CD4-positive, alpha-beta T cell (primary cell): ENCODE results near the gene RB1. TPM values are rescaled to one million over a fixed set of nuclear protein-coding genes. Genes with fewer than 3 reads are reported as not detected.

ENCODE experiments used
- ATAC-seq: fragments of 200-7000 bp; cut with Tn5 transposase; one replicate; pipeline ENCODE4 v1.10.0; 2022; ENCODE audit warnings: mild to moderate bottlenecking; ENCODE audit not compliant: poor library complexity
- CTCF ChIA-PET: fragments of 350-600 bp; sonication (Branson Sonifier 250); formaldehyde crosslinking; loops from one replicate; lab custom pipeline; 2021; ENCODE audit warnings: antibody characterized with exemption, inconsistent platforms; lab: Charles Lee
- POLR2A ChIA-PET: fragments of 350-600 bp; sonication (Branson Sonifier 250); formaldehyde crosslinking; loops from one replicate; lab custom pipeline; 2021; ENCODE audit warnings: antibody characterized with exemption, inconsistent platforms; lab: Charles Lee
- DNase-seq, 14 experiments: peaks; one replicate each; pipeline ENCODE4 v3.0.0-alpha.2; 2013 to 2020; ENCODE audit warnings: mixed read lengths in 2 of 14
- H3K27ac ChIP-seq, 2 donors: one replicate each; pipeline versions ENCODE4 v1.5.1 to v1.7.0; 2013; ENCODE audit warnings: low read length in 2 of 2, low read depth in 1 of 2, mild to moderate bottlenecking in 1 of 2
- H3K27me3 ChIP-seq, 2 experiments: 1 replicate in 1 of 2; 2 replicates in 1 of 2; pipeline versions ENCODE4 v1.6.1 to v1.7.0; 2013; ENCODE audit warnings: low read length in 2 of 2, control low read depth in 1 of 2, mild to moderate bottlenecking in 1 of 2, moderate library complexity in 1 of 2; ENCODE audit not compliant: insufficient read depth in 2 of 2, control insufficient read depth in 1 of 2
- H3K36me3 ChIP-seq: one replicate; pipeline ENCODE4 v1.6.1; 2013; ENCODE audit warnings: low read length, control low read depth; ENCODE audit not compliant: insufficient read depth
- H3K4me1 ChIP-seq: one replicate; pipeline ENCODE4 v1.6.1; 2013; ENCODE audit warnings: low read length, control low read depth; ENCODE audit not compliant: insufficient read depth
- H3K4me3 ChIP-seq: one replicate; pipeline ENCODE4 v1.5.1; 2013; ENCODE audit warnings: mild to moderate bottlenecking, low read length, moderate library complexity
- H3K9me3 ChIP-seq, 2 experiments: 1 replicate in 1 of 2; 2 replicates in 1 of 2; pipeline versions ENCODE4 v1.6.1 to v1.7.0; 2013; ENCODE audit warnings: low read length in 2 of 2, mild to moderate bottlenecking in 2 of 2, control low read depth in 1 of 2, moderate library complexity in 1 of 2; ENCODE audit not compliant: control insufficient read depth in 1 of 2, insufficient read depth in 1 of 2
- H3K27ac Mint-ChIP-seq: one replicate; pipeline ENCODE4 v1.8.0; 2020; ENCODE audit warnings: mixed read lengths
- H3K27me3 Mint-ChIP-seq: one replicate; pipeline ENCODE4 v1.8.0; 2021; ENCODE audit warnings: mixed read lengths
- H3K36me3 Mint-ChIP-seq: one replicate; pipeline ENCODE4 v1.8.0; 2021; ENCODE audit warnings: low read depth, mixed read lengths
- H3K4me1 Mint-ChIP-seq: one replicate; pipeline ENCODE4 v1.8.0; 2021; ENCODE audit warnings: low read depth, mixed read lengths
- H3K4me3 Mint-ChIP-seq: one replicate; pipeline ENCODE4 v1.8.0; 2020; ENCODE audit warnings: mild to moderate bottlenecking, mixed read lengths
- H3K9me3 Mint-ChIP-seq: one replicate; pipeline ENCODE4 v1.8.0; 2020; ENCODE audit warnings: mixed read lengths
- CTCF ChIP-seq: fragments of 200-600 bp; IDR thresholded peaks from one replicate; pipeline ENCODE4 v1.8.0; 2022; ENCODE audit warnings: antibody characterized with exemption, mild to moderate bottlenecking
- intact Hi-C, 2 experiments: fragments of 100-400 bp; cut with DNase I in 1 of 2; cut with micrococcal nuclease in 1 of 2; formaldehyde crosslinking; loops; one replicate each; pipeline versions ENCODE4 v1.15.1 to v1.9.0; 2023 to 2025; cut with DNase I, micrococcal nuclease
- total RNA-seq, 174 experiments: library from RNA in 2 of 174; stranded (reverse) in 2 of 174; gene quantifications; one replicate each; pipeline ENCODE4 v1.2.3 and lab custom pipeline; 2021 to 2026

RB1 gene
- total RNA-seq, 2 experiments from 2014 or later, result 14.9 to 18.4 TPM

- Histone ChIP-seq H3K27ac (peak overlapping the region in 1 of 2 donors; percentile 38), H3K4me1 (peaks cover 14% of the 10 kb centered on the region), H3K9me3 (no peaks in the 10 kb centered on the region), H3K27me3 (no peaks in the 10 kb centered on the region), H3K4me3 (no peak overlapping the region), H3K36me3 (peaks cover 61% of the 10 kb centered on the region)
- peaks cover 59% of the 10 kb centered on the region for H3K36me3 Mint-ChIP-seq
- intact Hi-C loops, result no loop called here
- H3K4me3 Mint-ChIP-seq, result peak overlapping the region; percentile 39
- ChIA-PET CTCF (interaction anchor here (1.0 to 1.6 kb wide), 3 partner anchors 47 to 315 kb away, joined by 3 to 5 read pairs (median 3); no protein-coding TSS in a partner anchor), POLR2A (interaction anchor here (0.7 to 2.5 kb wide), 7 partner anchors 30 to 267 kb away, joined by 3 to 9 read pairs (median 3); partner anchors contain the start of genes ITM2B and RCBTB2)
- no peak for TF ChIP-seq CTCF
- peak overlapping the region; percentile 77 for H3K27ac Mint-ChIP-seq
- H3K9me3 Mint-ChIP-seq, result no peaks in the 10 kb centered on the region
- ATAC-seq (peak; percentile 70), DNase-seq (peak in 2 of 14 experiments; percentile 15)
- no peaks in the 10 kb centered on the region for H3K27me3 Mint-ChIP-seq
- peaks cover 62% of the 10 kb centered on the region for H3K4me1 Mint-ChIP-seq
Measured at GRCh38 chr13:48265217-48265815, 38.2 kb upstream of the RB1 start.

GRCh38 chr13:48266150-48266549 lies 37.4 kb upstream of the RB1 start:
- intact Hi-C loops, result no loop called here
- H3K4me1 ChIP-seq, result peaks cover 14% of the 10 kb centered on the region

More at GRCh38 chr13:48266150-48266549, 37.4 kb upstream of the RB1 start:
- ATAC-seq (no peak), DNase-seq (no peak)
- Histone ChIP-seq H3K27me3 (no peaks in the 10 kb centered on the region), H3K9me3 (no peaks in the 10 kb centered on the region), H3K4me3 (no peak overlapping the region), H3K27ac (no peak overlapping the region), H3K36me3 (peaks cover 52% of the 10 kb centered on the region)
- no peak overlapping the region for H3K4me3 Mint-ChIP-seq
- H3K27me3 Mint-ChIP-seq, result no peaks in the 10 kb centered on the region
- CTCF ChIA-PET, result interaction anchor here (1.4 kb wide), 1 partner anchor 139 kb away, joined by 3 read pairs; no protein-coding TSS in a partner anchor
- H3K27ac Mint-ChIP-seq, result peak overlapping the region; percentile 77
- H3K36me3 Mint-ChIP-seq, result peaks cover 51% of the 10 kb centered on the region
- peaks cover 57% of the 10 kb centered on the region for H3K4me1 Mint-ChIP-seq
- POLR2A ChIA-PET, result interaction anchor here (0.6 to 2.5 kb wide), 5 partner anchors 11 to 1296 kb away, joined by 3 to 9 read pairs (median 3); partner anchors contain the start of gene ITM2B
- H3K9me3 Mint-ChIP-seq, result no peaks in the 10 kb centered on the region
- no peak for TF ChIP-seq CTCF
